Trophoblast cell (in vitro differentiated cells and primary cell): ENCODE measurements around the gene SLC50A1.
A peak's percentile ranks its signal among the peaks of the same experiment; 100 is the strongest.

Source experiments
- DNase-seq, 2 donors: peaks; one replicate each; pipeline ENCODE4 v3.0.0-alpha.2; 2016
- H2AFZ ChIP-seq: 2 replicates; pipeline ENCODE4 v1.6.1; 2013; ENCODE audit warnings: low read length, moderate library complexity, mild to moderate bottlenecking; ENCODE audit not compliant: insufficient read depth, poor library complexity
- H2AK5ac ChIP-seq: 2 replicates; pipeline ENCODE4 v1.6.1; 2013; ENCODE audit warnings: mild to moderate bottlenecking, low read length
- H2BK120ac ChIP-seq: 2 replicates; pipeline ENCODE4 v1.6.1; 2013; ENCODE audit warnings: low read length, mild to moderate bottlenecking, moderate library complexity; ENCODE audit not compliant: insufficient read depth, poor library complexity
- H2BK12ac ChIP-seq: 2 replicates; pipeline ENCODE4 v1.6.1; 2013; ENCODE audit warnings: mild to moderate bottlenecking, low read length, moderate library complexity
- H2BK5ac ChIP-seq: 2 replicates; pipeline ENCODE4 v1.6.1; 2013; ENCODE audit warnings: low read length, low read depth, moderate library complexity, mild to moderate bottlenecking; ENCODE audit not compliant: poor library complexity
- H3K14ac ChIP-seq: 2 replicates; pipeline ENCODE4 v1.6.1; 2013; ENCODE audit warnings: mild to moderate bottlenecking, low read length
- H3K18ac ChIP-seq: 2 replicates; pipeline ENCODE4 v1.6.1; 2013; ENCODE audit warnings: mild to moderate bottlenecking, low read length
- H3K23ac ChIP-seq: 2 replicates; pipeline ENCODE4 v1.6.1; 2013; ENCODE audit warnings: low read length
- H3K27ac ChIP-seq: 2 replicates; pipeline ENCODE4 v1.5.1; 2013; ENCODE audit warnings: low read depth, mild to moderate bottlenecking, inconsistent platforms, low read length, moderate library complexity
- H3K27me3 ChIP-seq: 2 replicates; pipeline ENCODE4 v1.6.1; 2013; ENCODE audit warnings: inconsistent platforms, mild to moderate bottlenecking, low read length, moderate library complexity; ENCODE audit not compliant: insufficient read depth
- H3K36me3 ChIP-seq, 2 experiments: 1 replicate in 1 of 2; 2 replicates in 1 of 2; pipeline ENCODE4 v1.6.1; 2013; ENCODE audit warnings: low read length in 2 of 2, mild to moderate bottlenecking in 2 of 2, moderate library complexity in 1 of 2; ENCODE audit not compliant: insufficient read depth in 2 of 2, control insufficient read depth in 1 of 2
- H3K4ac ChIP-seq: 2 replicates; pipeline ENCODE4 v1.6.1; 2013; ENCODE audit warnings: low read depth, mild to moderate bottlenecking, low read length, moderate library complexity
- H3K4me1 ChIP-seq, 2 experiments: 1 replicate in 1 of 2; 2 replicates in 1 of 2; pipeline ENCODE4 v1.6.1; 2013; ENCODE audit warnings: low read length in 2 of 2, mild to moderate bottlenecking in 2 of 2, moderate library complexity in 1 of 2; ENCODE audit not compliant: insufficient read depth in 2 of 2, control insufficient read depth in 1 of 2
- H3K4me2 ChIP-seq: 2 replicates; pipeline ENCODE4 v1.6.1; 2013; ENCODE audit warnings: inconsistent platforms, mild to moderate bottlenecking, low read length, moderate library complexity
- H3K4me3 ChIP-seq: 2 replicates; pipeline ENCODE4 v1.5.1; 2013; ENCODE audit warnings: mild to moderate bottlenecking, low read depth, low read length, inconsistent platforms
- H3K79me1 ChIP-seq: one replicate; pipeline ENCODE4 v1.6.1; 2013; ENCODE audit warnings: low read length
- H3K79me2 ChIP-seq: 2 replicates; pipeline ENCODE4 v1.6.1; 2013; ENCODE audit warnings: low read length, mild to moderate bottlenecking; ENCODE audit not compliant: control insufficient read depth, insufficient read depth, poor library complexity
- H3K9ac ChIP-seq: 2 replicates; pipeline ENCODE4 v1.6.1; 2013; ENCODE audit warnings: mild to moderate bottlenecking, low read length
- H3K9me3 ChIP-seq: 2 replicates; pipeline ENCODE4 v1.6.1; 2013; ENCODE audit warnings: low read depth, mild to moderate bottlenecking, control low read depth, inconsistent platforms, low read length; ENCODE audit not compliant: insufficient read depth
- H4K12ac ChIP-seq: 2 replicates; pipeline ENCODE4 v1.6.1; 2013; ENCODE audit warnings: low read depth, mild to moderate bottlenecking, low read length, moderate library complexity
- H4K8ac ChIP-seq: 2 replicates; pipeline ENCODE4 v1.6.1; 2013; ENCODE audit warnings: low read depth, mild to moderate bottlenecking, low read length, moderate library complexity
- H4K91ac ChIP-seq: one replicate; pipeline ENCODE4 v1.6.1; 2013; ENCODE audit warnings: low read depth, mild to moderate bottlenecking, low read length, moderate library complexity
- WGBS: extraction: QIAGEN DNeasy Blood & Tissue Kit; methylation state at CpG from one replicate; pipeline ENCODE4 v1.1.7; 2013; ENCODE audit warnings: missing lambda C conversion rate; ENCODE audit not compliant: insufficient read length, insufficient coverage; ENCODE audit errors: extremely low coverage; 5-methylcytosine and 5-hydroxymethylcytosine counted together

The SLC50A1 gene

GRCh38 chr1:155106862-155107261, 28.8 kb upstream of the SLC50A1 start:
- no peak overlapping the region for H2BK120ac ChIP-seq
- H3K4me2 ChIP-seq = no peak overlapping the region
- peaks cover 5 to 8% of the 10 kb centered on the region in 2 experiments for H3K4me1 ChIP-seq
- no peak overlapping the region for H4K12ac ChIP-seq
- H3K27ac ChIP-seq = no peak overlapping the region
- no peak overlapping the region for H4K8ac ChIP-seq
- no peak overlapping the region for H2AK5ac ChIP-seq
- H3K4me3 ChIP-seq = no peak overlapping the region
- no peak overlapping the region for H3K18ac ChIP-seq
- H4K91ac ChIP-seq = no peak overlapping the region
- no peak overlapping the region for H2BK12ac ChIP-seq
- H3K36me3 ChIP-seq = no peaks in the 10 kb centered on the region
- H3K27me3 ChIP-seq = no peaks in the 10 kb centered on the region
- no peak overlapping the region for H3K14ac ChIP-seq
- H2BK5ac ChIP-seq = no peak overlapping the region
- peaks cover 4% of the 10 kb centered on the region for H3K79me1 ChIP-seq
- no peak overlapping the region for H3K4ac ChIP-seq
- no CpG with 5 or more reads among the region's 6 CpGs for WGBS
- no peak overlapping the region for H3K9ac ChIP-seq
- no peak overlapping the region for H3K23ac ChIP-seq
- no peak overlapping the region for H2AFZ ChIP-seq
- no peaks in the 10 kb centered on the region for H3K79me2 ChIP-seq
- peak in 1 of 2 donors; percentile 27 for DNase-seq
- H3K9me3 ChIP-seq = no peaks in the 10 kb centered on the region

GRCh38 chr1:155107309-155108264, 28.1 kb upstream of the SLC50A1 start:
- no peak overlapping the region for H3K4me3 ChIP-seq
- no peak for DNase-seq
- H2AFZ ChIP-seq = no peak overlapping the region
- no peaks in the 10 kb centered on the region for H3K27me3 ChIP-seq
- H2BK120ac ChIP-seq = no peak overlapping the region
- no peak overlapping the region for H3K4ac ChIP-seq
- no peak overlapping the region for H4K8ac ChIP-seq
- peaks cover 8 to 13% of the 10 kb centered on the region in 2 experiments for H3K4me1 ChIP-seq
- H3K9ac ChIP-seq = no peak overlapping the region
- H2BK12ac ChIP-seq = no peak overlapping the region
- H3K27ac ChIP-seq = no peak overlapping the region
- H3K18ac ChIP-seq = no peak overlapping the region
- no peak overlapping the region for H3K23ac ChIP-seq
- no peak overlapping the region for H2BK5ac ChIP-seq
- no peak overlapping the region for H3K14ac ChIP-seq
- H3K9me3 ChIP-seq = no peaks in the 10 kb centered on the region
- WGBS = no CpG with 5 or more reads among the region's 12 CpGs
- H3K79me2 ChIP-seq = peaks cover 2% of the 10 kb centered on the region
- H2AK5ac ChIP-seq = no peak overlapping the region
- no peak overlapping the region for H4K12ac ChIP-seq
- no peak overlapping the region for H4K91ac ChIP-seq
- peaks cover 8% of the 10 kb centered on the region for H3K79me1 ChIP-seq
- no peaks in the 10 kb centered on the region for H3K36me3 ChIP-seq
- no peak overlapping the region for H3K4me2 ChIP-seq

GRCh38 chr1:155108296-155108695, 27.4 kb upstream of the SLC50A1 start:
- Histone ChIP-seq H2BK120ac (no peak overlapping the region), H2AFZ (no peak overlapping the region), H3K4ac (no peak overlapping the region), H3K79me2 (peaks cover 2% of the 10 kb centered on the region), H4K91ac (peak overlapping the region; percentile 28), H2BK5ac (no peak overlapping the region), H3K9ac (no peak overlapping the region), H4K12ac (no peak overlapping the region), H3K27ac (no peak overlapping the region), H2AK5ac (no peak overlapping the region), H3K36me3 (no peaks in the 10 kb centered on the region), H3K27me3 (no peaks in the 10 kb centered on the region), H3K4me2 (no peak overlapping the region), H3K18ac (no peak overlapping the region), H3K4me1 (peaks cover 8 to 13% of the 10 kb centered on the region in 2 experiments), H2BK12ac (no peak overlapping the region), H3K4me3 (no peak overlapping the region), H4K8ac (no peak overlapping the region), H3K23ac (no peak overlapping the region), H3K79me1 (peaks cover 8% of the 10 kb centered on the region), H3K14ac (no peak overlapping the region), H3K9me3 (no peaks in the 10 kb centered on the region)
- no CpG with 5 or more reads among the region's 5 CpGs for WGBS
- DNase-seq = no peak

GRCh38 chr1:155110381-155110780, 25.3 kb upstream of the SLC50A1 start:
- H2BK12ac ChIP-seq = no peak overlapping the region
- H2BK5ac ChIP-seq = no peak overlapping the region
- no peak overlapping the region for H2AFZ ChIP-seq
- H3K4me2 ChIP-seq = no peak overlapping the region
- H3K36me3 ChIP-seq = no peaks in the 10 kb centered on the region
- peaks cover 10% of the 10 kb centered on the region for H3K79me1 ChIP-seq
- H3K4ac ChIP-seq = no peak overlapping the region
- H3K23ac ChIP-seq = no peak overlapping the region
- no peak overlapping the region for H3K4me3 ChIP-seq
- H3K18ac ChIP-seq = no peak overlapping the region
- peaks cover 9 to 19% of the 10 kb centered on the region in 2 experiments for H3K4me1 ChIP-seq
- DNase-seq = no peak
- H3K27me3 ChIP-seq = no peaks in the 10 kb centered on the region
- H4K12ac ChIP-seq = no peak overlapping the region
- no peak overlapping the region for H2AK5ac ChIP-seq
- no peak overlapping the region for H4K8ac ChIP-seq
- no CpG with 5 or more reads among the region's 8 CpGs for WGBS
- H3K9me3 ChIP-seq = no peaks in the 10 kb centered on the region
- no peak overlapping the region for H3K9ac ChIP-seq
- no peak overlapping the region for H4K91ac ChIP-seq
- H3K79me2 ChIP-seq = peaks cover 2% of the 10 kb centered on the region
- H3K14ac ChIP-seq = no peak overlapping the region
- H2BK120ac ChIP-seq = no peak overlapping the region
- H3K27ac ChIP-seq = no peak overlapping the region
